Heart right ventricle (tissue), 16 donors: ENCODE results near the gene AP5S1. TPM values are rescaled to one million over a fixed set of nuclear protein-coding genes. Genes with fewer than 3 reads are reported as not detected.
A peak's percentile ranks its signal among the peaks of the same experiment; 100 is the strongest.

Source experiments
- ATAC-seq, 8 donors: fragments of 200-7000 bp; cut with Tn5 transposase; one replicate each; pipeline ENCODE4 v1.9.1; 2020; ENCODE audit warnings: mild to moderate bottlenecking in 8 of 8, moderate library complexity in 8 of 8, moderate number of reproducible peaks in 1 of 8
- DNase-seq, 2 donors: peaks; one replicate each; pipeline ENCODE4 v3.0.0-alpha.2; 2020
- H3K27ac ChIP-seq, 10 donors: fragments of 200-600 bp; sonication (generic) in 2 of 10; one replicate each; pipeline versions ENCODE4 v1.5.0 to v1.8.0; 2020 to 2022; ENCODE audit warnings: mild to moderate bottlenecking in 3 of 10
- H3K27me3 ChIP-seq, 7 donors: fragments of 200-600 bp; one replicate each; pipeline ENCODE4 v1.8.0; 2021 to 2022; ENCODE audit warnings: mild to moderate bottlenecking in 2 of 7
- H3K36me3 ChIP-seq, 9 donors: fragments of 200-600 bp; sonication (generic) in 1 of 9; one replicate each; pipeline versions ENCODE4 v1.5.0 to v1.8.0; 2020 to 2022; ENCODE audit warnings: mild to moderate bottlenecking in 2 of 9
- H3K4me1 ChIP-seq, 9 donors: fragments of 200-600 bp; sonication (generic) in 1 of 9; one replicate each; pipeline versions ENCODE4 v1.5.0 to v1.8.0; 2020 to 2022; ENCODE audit warnings: mild to moderate bottlenecking in 4 of 9
- H3K4me3 ChIP-seq, 10 donors: fragments of 200-600 bp; sonication (generic) in 2 of 10; one replicate each; pipeline versions ENCODE4 v1.5.0 to v1.8.0; 2020 to 2022; ENCODE audit warnings: mild to moderate bottlenecking in 7 of 10, moderate library complexity in 2 of 10
- H3K9me3 ChIP-seq, 11 donors: fragments of 200-600 bp in 10 of 11; sonication (generic) in 2 of 11; one replicate each; pipeline versions ENCODE4 v1.5.0 to v1.8.0; 2013 to 2022; ENCODE audit warnings: mild to moderate bottlenecking in 2 of 11, control low read depth in 1 of 11, moderate library complexity in 1 of 11
- WGBS, 2 donors: extraction: QIAGEN DNeasy Blood & Tissue Kit; methylation state at CpG; one replicate each; pipeline ENCODE4 v1.1.7; 2013; ENCODE audit warnings: inconsistent platforms in 1 of 2; 5-methylcytosine and 5-hydroxymethylcytosine counted together
- intact Hi-C, 10 donors: fragments of 100-400 bp; cut with DNase I; formaldehyde crosslinking; loops; one replicate each; pipeline versions ENCODE4 v1.11.1 to v1.14.2; 2022
- polyA plus RNA-seq, 2 donors: library from polyadenylated mRNA; stranded (reverse); fragments of 200-250 nt; gene quantifications; one replicate each; pipeline ENCODE4 v1.2.3, GENCODE V29; 2013
- total RNA-seq, 10 donors: library from RNA; stranded (reverse); fragmentation: NEBNext Ultra II Directional in 3 of 10; extraction: Animal tissue kit (Norgen Biotek cat#: 25700) in 3 of 10; gene quantifications; one replicate each; pipeline versions ENCODE4 v1.2.1 to v1.2.4, GENCODE V29; 2021 to 2023
- TF ChIP-seq, protein P1 (sequence below), 9 donors: fragments of 200-600 bp; sonication (generic) in 2 of 9; IDR thresholded peaks; one replicate each; pipeline versions ENCODE4 v1.5.0 to v1.8.0; 2021 to 2022; ENCODE audit warnings: antibody characterized with exemption in 9 of 9, mild to moderate bottlenecking in 5 of 9, moderate library complexity in 1 of 9
- donor health status: Arrhythmogenic right ventricular cardiomyopathy.
- donor health status: ischemic (EF 13 %, LVEDD 7.1; RV severe dilation, severe dysfunction).
- donor health status: healthy with polysubstance abuse.
- donor health status: DM: no; HTN: yes; CAD: no.
- donor health status: DM: no; HTN: no; CAD: no.
- donor health status: ischemic (EF 25% LVEDD 6.9; RV normal size, moderate dysfunction).
- donor health status: ischemic (EF 25% LVEDD 5.7; RV mildly dilated, moderate dysfunction).
- donor health status: healthy.
- donor health status: DM: yes; HTN: yes; CAD: no.
- donor health status: Ischemic cardiomyopathy.
- donor health status: ischemic (EF 35%, LVEDD 5.7; RV mildly dilated, moderate dysfunction).
- donor health status: nonischemic (EF 11% LVEDD 7.7; RV severe dilation, severe dysfunction).
- donor health status: DM: yes; HTN: yes; CAD: no.
- donor health status: PGD.
- donor health status: ischemic (EF 29% LVEDD 5.4; RV normal size, mild dysfunction).
- donor health status: nonischemic (EF 23%, LVEDD 6.1; RV moderate dilation, normal function).

AP5S1 gene
- total and polyA plus RNA-seq, 12 donors: 7.2 to 17.5 (median 14.5) TPM

DNA sequence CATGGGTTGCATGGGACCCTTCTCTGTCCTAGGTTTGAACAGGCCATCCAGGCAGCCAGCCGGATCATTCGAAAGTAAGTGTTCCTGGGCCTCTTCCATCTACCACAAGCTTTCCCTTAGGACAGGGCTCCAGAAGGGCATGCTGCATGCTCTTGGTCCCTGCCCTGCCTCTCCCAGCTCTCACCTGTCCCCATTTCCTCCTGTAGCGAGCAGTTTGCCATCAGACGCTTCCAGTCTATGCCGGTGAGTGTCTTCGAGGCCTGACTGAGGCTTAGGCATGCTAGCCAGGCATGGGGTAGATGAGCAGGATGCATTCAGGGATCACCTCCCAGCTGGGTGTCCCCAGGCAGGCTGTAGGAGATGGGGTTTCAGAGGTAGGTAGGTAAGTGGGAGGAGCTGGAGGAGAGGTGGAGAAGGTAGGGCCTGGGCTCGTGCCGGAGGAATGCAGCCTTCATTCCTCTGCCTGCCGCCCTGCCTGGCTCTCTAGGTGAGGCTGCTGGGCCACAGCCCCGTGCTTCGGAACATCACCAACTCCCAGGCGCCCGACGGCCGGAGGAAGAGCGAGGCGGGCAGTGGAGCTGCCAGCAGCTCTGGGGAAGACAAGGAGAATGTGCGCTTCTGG lies 20.0 kb upstream of the AP5S1 start:
- Histone ChIP-seq H3K4me1 (peaks cover 0 to 54% (median 20%) of the 10 kb centered on the region in 9 donors), H3K4me3 (no peak overlapping the region), H3K27ac (peak overlapping the region in 1 of 10 donors; percentile 97), H3K9me3 (no peaks in the 10 kb centered on the region), H3K36me3 (peaks cover 0 to 74% (median 20%) of the 10 kb centered on the region in 9 donors), H3K27me3 (no peaks in the 10 kb centered on the region)
- intact Hi-C loops: no loop called here
- no peak for DNase-seq
- no peak for ATAC-seq
- TF ChIP-seq, protein P1, sequence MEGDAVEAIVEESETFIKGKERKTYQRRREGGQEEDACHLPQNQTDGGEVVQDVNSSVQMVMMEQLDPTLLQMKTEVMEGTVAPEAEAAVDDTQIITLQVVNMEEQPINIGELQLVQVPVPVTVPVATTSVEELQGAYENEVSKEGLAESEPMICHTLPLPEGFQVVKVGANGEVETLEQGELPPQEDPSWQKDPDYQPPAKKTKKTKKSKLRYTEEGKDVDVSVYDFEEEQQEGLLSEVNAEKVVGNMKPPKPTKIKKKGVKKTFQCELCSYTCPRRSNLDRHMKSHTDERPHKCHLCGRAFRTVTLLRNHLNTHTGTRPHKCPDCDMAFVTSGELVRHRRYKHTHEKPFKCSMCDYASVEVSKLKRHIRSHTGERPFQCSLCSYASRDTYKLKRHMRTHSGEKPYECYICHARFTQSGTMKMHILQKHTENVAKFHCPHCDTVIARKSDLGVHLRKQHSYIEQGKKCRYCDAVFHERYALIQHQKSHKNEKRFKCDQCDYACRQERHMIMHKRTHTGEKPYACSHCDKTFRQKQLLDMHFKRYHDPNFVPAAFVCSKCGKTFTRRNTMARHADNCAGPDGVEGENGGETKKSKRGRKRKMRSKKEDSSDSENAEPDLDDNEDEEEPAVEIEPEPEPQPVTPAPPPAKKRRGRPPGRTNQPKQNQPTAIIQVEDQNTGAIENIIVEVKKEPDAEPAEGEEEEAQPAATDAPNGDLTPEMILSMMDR (IDR thresholded peaks at IDR 0.05): no peak
- 93 to 94% methylated on average over 18 of the region's 18 CpGs for WGBS, 2 donors

- TF ChIP-seq, protein P1 (IDR thresholded peaks at IDR 0.05): no peak
- WGBS, 2 donors: 91 to 95% methylated on average over 8 of the region's 8 CpGs
- peak overlapping the region in 1 of 10 donors; percentile 97 for H3K27ac ChIP-seq
- no peak for DNase-seq
- H3K4me1 ChIP-seq: peaks cover 0 to 54% (median 20%) of the 10 kb centered on the region in 9 donors
- intact Hi-C loops: no loop called here
- peaks cover 0 to 74% (median 20%) of the 10 kb centered on the region in 9 donors for H3K36me3 ChIP-seq
- no peak for ATAC-seq
- no peaks in the 10 kb centered on the region for H3K27me3 ChIP-seq
- no peaks in the 10 kb centered on the region for H3K9me3 ChIP-seq
- H3K4me3 ChIP-seq: no peak overlapping the region
These were observed 19.5 kb upstream of the AP5S1 start for GRCh38 chr20:3800878-3801260.

- no peak overlapping the region for H3K4me3 ChIP-seq
- ATAC-seq: no peak
- TF ChIP-seq, protein P1 (IDR thresholded peaks at IDR 0.05): no peak
- H3K27me3 ChIP-seq: no peaks in the 10 kb centered on the region
- intact Hi-C loops: no loop called here
- DNase-seq: no peak
- 95 to 98% methylated on average over 4 of the region's 4 CpGs for WGBS, 2 donors
- peak overlapping the region in 1 of 10 donors; percentile 97 for H3K27ac ChIP-seq
- H3K9me3 ChIP-seq: no peaks in the 10 kb centered on the region
- H3K36me3 ChIP-seq: peaks cover 0 to 76% (median 20%) of the 10 kb centered on the region in 9 donors
- peaks cover 0 to 57% (median 24%) of the 10 kb centered on the region in 9 donors for H3K4me1 ChIP-seq
These were observed 19.0 kb upstream of the AP5S1 start for GRCh38 chr20:3801299-3801698.

DNA sequence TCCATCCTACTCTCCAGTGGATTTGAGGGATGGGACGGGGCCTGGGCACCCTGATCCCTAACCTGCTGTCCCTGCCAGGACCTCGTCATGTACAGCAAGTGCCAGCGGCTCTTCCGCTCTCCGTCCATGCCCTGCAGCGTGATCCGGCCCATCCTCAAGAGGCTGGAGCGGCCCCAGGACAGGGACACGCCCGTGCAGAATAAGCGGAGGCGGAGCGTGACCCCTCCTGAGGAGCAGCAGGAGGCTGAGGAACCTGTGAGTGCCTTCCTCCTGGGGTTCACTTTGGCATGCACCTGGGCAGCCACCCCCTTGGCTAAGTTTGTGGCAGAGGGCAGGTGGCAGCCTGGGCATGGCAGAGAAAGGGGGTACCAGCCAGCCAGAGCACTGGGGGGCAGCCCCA lies 18.5 kb upstream of the AP5S1 start:
- peaks cover 0 to 77% (median 20%) of the 10 kb centered on the region in 9 donors for H3K36me3 ChIP-seq

More for the DNA sequence above, 18.5 kb upstream of the AP5S1 start:
- TF ChIP-seq, protein P1 (IDR thresholded peaks at IDR 0.05): no peak
- Histone ChIP-seq H3K27me3 (no peaks in the 10 kb centered on the region), H3K27ac (no peak overlapping the region), H3K4me3 (no peak overlapping the region), H3K4me1 (peaks cover 0 to 58% (median 24%) of the 10 kb centered on the region in 9 donors), H3K9me3 (no peaks in the 10 kb centered on the region)
- 95% methylated on average over 13 of the region's 13 CpGs for WGBS, 2 donors
- ATAC-seq (no peak), DNase-seq (no peak)
- intact Hi-C loops: no loop called here
